Prostate gland (tissue), 2 donors: ENCODE measurements around the gene MYO5B. TPM values are rescaled to one million over a fixed set of nuclear protein-coding genes. Genes with fewer than 3 reads are reported as not detected.

Experiments used
- DNase-seq: peaks from one replicate; pipeline ENCODE4 v3.0.0-alpha.2; 2019; ENCODE audit warnings: low spot score
- H3K27ac ChIP-seq, 2 donors: fragments of 200-600 bp; sonication (generic); 2 replicates each; pipeline ENCODE4 v1.5.1; 2017 to 2019
- H3K27me3 ChIP-seq: fragments of 200-600 bp; sonication (generic); replicated peaks from 2 replicates; pipeline ENCODE4 v1.5.1; 2019; ENCODE audit not compliant: insufficient read depth
- H3K36me3 ChIP-seq, 2 donors: fragments of 200-600 bp; sonication (generic); 1 replicate in 1 of 2; 2 replicates in 1 of 2; pipeline versions ENCODE4 v1.5.1 to v1.8.1; 2017 to 2019
- H3K4me1 ChIP-seq: fragments of 200-600 bp; sonication (generic); replicated peaks from 2 replicates; pipeline ENCODE4 v1.5.1; 2019
- H3K4me3 ChIP-seq, 2 donors: fragments of 200-600 bp; sonication (generic); 2 replicates each; pipeline ENCODE4 v1.5.1; 2017 to 2019
- H3K9me3 ChIP-seq: fragments of 200-600 bp; sonication (generic); 2 replicates; pipeline ENCODE4 v1.5.1; 2017
- POLR2A ChIP-seq: fragments of 450-650 bp; IDR thresholded peaks from one replicate; pipeline ENCODE4 v1.6.1; 2016; ENCODE audit warnings: antibody characterized with exemption, mild to moderate bottlenecking
- POLR2AphosphoS5 ChIP-seq: sonication (generic); formaldehyde crosslinking; IDR thresholded peaks from one replicate; pipeline ENCODE4 v1.6.1; 2017; ENCODE audit warnings: antibody characterized with exemption
- WGBS: methylation state at CpG from one replicate; pipeline ENCODE4 v1.1.5; 2018; 5-methylcytosine and 5-hydroxymethylcytosine counted together
- intact Hi-C: fragments of 100-400 bp; cut with DNase I; formaldehyde crosslinking; loops from one replicate; pipeline ENCODE4 v1.14.2; 2022
- total RNA-seq, 2 donors: library from RNA; depleted of rRNA; stranded (reverse); fragments of >200 nt; gene quantifications; one replicate each; pipeline ENCODE4 v1.1.0, GENCODE V29; 2016
- TF ChIP-seq, protein P1 (sequence below), 4 experiments: fragments of 200-600 bp in 2 of 4; fragments of 450-650 bp in 2 of 4; sonication (generic) in 2 of 4; IDR thresholded peaks; 1 replicate in 3 of 4; 2 replicates in 1 of 4; pipeline ENCODE4 v1.5.1; 2016 to 2019; ENCODE audit warnings: antibody characterized with exemption in 4 of 4, mild to moderate bottlenecking in 2 of 4, moderate library complexity in 2 of 4

The MYO5B gene
- total RNA-seq, 2 donors from 2014 or later, result 28.5 to 31.1 TPM

DNA sequence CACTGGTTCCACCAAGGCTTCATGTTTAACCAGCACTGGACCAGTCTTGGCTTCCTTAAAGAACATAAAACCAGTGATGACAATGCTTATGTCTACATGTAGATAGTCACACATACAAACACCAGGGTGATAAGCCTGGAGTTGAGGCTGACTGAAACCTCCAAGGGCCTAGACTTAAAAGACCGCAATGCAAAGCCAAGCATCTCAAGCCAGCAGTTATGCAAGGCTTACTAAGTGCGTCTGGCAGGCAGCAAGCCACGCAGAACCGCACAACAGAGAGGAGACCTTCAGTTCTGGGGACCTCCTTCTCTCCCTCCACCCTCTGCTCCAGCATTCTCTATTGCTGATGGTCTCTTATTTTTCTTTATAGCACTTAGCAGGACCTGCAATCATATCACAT is 318.4 kb downstream of the MYO5B start:
- no peak for DNase-seq
- TF ChIP-seq, protein P1, sequence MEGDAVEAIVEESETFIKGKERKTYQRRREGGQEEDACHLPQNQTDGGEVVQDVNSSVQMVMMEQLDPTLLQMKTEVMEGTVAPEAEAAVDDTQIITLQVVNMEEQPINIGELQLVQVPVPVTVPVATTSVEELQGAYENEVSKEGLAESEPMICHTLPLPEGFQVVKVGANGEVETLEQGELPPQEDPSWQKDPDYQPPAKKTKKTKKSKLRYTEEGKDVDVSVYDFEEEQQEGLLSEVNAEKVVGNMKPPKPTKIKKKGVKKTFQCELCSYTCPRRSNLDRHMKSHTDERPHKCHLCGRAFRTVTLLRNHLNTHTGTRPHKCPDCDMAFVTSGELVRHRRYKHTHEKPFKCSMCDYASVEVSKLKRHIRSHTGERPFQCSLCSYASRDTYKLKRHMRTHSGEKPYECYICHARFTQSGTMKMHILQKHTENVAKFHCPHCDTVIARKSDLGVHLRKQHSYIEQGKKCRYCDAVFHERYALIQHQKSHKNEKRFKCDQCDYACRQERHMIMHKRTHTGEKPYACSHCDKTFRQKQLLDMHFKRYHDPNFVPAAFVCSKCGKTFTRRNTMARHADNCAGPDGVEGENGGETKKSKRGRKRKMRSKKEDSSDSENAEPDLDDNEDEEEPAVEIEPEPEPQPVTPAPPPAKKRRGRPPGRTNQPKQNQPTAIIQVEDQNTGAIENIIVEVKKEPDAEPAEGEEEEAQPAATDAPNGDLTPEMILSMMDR (IDR thresholded peaks at IDR 0.05), result no peak
- TF ChIP-seq POLR2A (no peak), POLR2AphosphoS5 (no peak)
- intact Hi-C loops, result no loop called here

GRCh38 chr18:49875783-49876182 is 319.2 kb downstream of the MYO5B start:
- 91% methylated on average over 1 of the region's 1 CpG for WGBS
- TF ChIP-seq POLR2A (no peak), POLR2AphosphoS5 (no peak)
- TF ChIP-seq, protein P1 (IDR thresholded peaks at IDR 0.05), result no peak

More for the DNA sequence above, 318.4 kb downstream of the MYO5B start:
- Histone ChIP-seq H3K4me3 (no peak overlapping the region), H3K27me3 (no peaks in the 10 kb centered on the region), H3K36me3 (no peaks in the 10 kb centered on the region), H3K27ac (no peak overlapping the region), H3K4me1 (no peaks in the 10 kb centered on the region), H3K9me3 (no peaks in the 10 kb centered on the region)
- 96% methylated on average over 4 of the region's 4 CpGs for WGBS

DNA sequence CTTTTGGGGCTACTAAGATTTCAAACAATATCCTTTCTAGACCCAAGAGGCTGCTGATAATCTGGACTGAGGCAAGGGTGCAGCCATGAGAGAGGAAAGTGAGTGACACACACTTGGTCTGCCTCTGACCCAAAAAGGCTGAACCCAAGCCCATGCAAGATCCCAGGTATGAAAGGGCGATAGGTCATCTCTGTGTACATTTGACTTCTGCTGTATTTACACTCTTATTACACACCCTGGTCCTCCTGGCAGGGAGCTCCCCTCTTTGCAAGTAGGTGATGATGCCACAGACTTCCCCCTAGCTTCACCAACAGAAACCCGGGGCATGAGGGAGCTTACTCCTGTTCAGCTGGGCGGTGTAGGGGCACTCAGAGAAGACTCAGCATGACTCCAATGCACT is 319.8 kb downstream of the MYO5B start:
- H3K9me3 ChIP-seq, result no peaks in the 10 kb centered on the region
- no peak overlapping the region for H3K27ac ChIP-seq
- H3K27me3 ChIP-seq, result no peaks in the 10 kb centered on the region
- 100% methylated on average over 3 of the region's 3 CpGs for WGBS
- TF ChIP-seq, protein P1 (IDR thresholded peaks at IDR 0.05), result no peak
- TF ChIP-seq POLR2A (no peak), POLR2AphosphoS5 (no peak)
- no peaks in the 10 kb centered on the region for H3K4me1 ChIP-seq
- H3K4me3 ChIP-seq, result no peak overlapping the region
- no peaks in the 10 kb centered on the region for H3K36me3 ChIP-seq
- intact Hi-C loops, result no loop called here
- DNase-seq, result no peak

More at GRCh38 chr18:49875783-49876182, 319.2 kb downstream of the MYO5B start:
- no peaks in the 10 kb centered on the region for H3K27me3 ChIP-seq
- H3K4me3 ChIP-seq, result no peak overlapping the region
- H3K36me3 ChIP-seq, result no peaks in the 10 kb centered on the region
- H3K9me3 ChIP-seq, result no peaks in the 10 kb centered on the region
- no peaks in the 10 kb centered on the region for H3K4me1 ChIP-seq
- intact Hi-C loops, result no loop called here
- no peak for DNase-seq
- H3K27ac ChIP-seq, result no peak overlapping the region

- Histone ChIP-seq H3K4me3 (no peak overlapping the region), H3K36me3 (no peaks in the 10 kb centered on the region), H3K27ac (no peak overlapping the region), H3K27me3 (no peaks in the 10 kb centered on the region), H3K9me3 (no peaks in the 10 kb centered on the region), H3K4me1 (no peaks in the 10 kb centered on the region)
- no peak for TF ChIP-seq POLR2AphosphoS5
- TF ChIP-seq POLR2A, result no peak
- TF ChIP-seq, protein P1 (IDR thresholded peaks at IDR 0.05), result no peak
- intact Hi-C loops, result no loop called here
- WGBS, result 77% methylated on average over 2 of the region's 2 CpGs
- DNase-seq, result no peak
These were observed 320.7 kb downstream of the MYO5B start for GRCh38 chr18:49874238-49874637.

DNA sequence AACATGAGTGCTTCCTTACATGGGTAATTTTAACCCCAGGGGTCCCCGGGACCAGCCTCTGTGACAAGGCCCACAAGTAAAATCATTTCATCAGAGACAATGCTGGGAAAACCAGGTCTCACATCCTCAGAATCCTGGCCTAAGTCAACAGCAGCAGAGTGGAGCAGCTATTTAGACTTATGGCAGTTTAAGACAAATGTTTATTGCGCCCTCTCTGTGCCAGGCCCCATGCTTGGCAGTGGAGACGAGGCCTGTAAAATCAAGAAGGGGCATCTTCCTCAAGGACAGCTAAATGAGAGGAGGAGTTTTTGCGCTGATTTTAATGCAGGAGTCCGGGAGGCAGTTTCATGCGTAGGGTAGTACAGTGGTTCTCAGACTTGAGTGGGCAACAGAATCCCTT is 325.6 kb downstream of the MYO5B start:
- H3K27me3 ChIP-seq, result no peaks in the 10 kb centered on the region
- no peaks in the 10 kb centered on the region for H3K36me3 ChIP-seq
- no peaks in the 10 kb centered on the region for H3K9me3 ChIP-seq
- WGBS, result 56% methylated on average over 6 of the region's 6 CpGs
- TF ChIP-seq POLR2AphosphoS5 (peak; percentile 57), POLR2A (no peak)
- H3K4me3 ChIP-seq, result no peak overlapping the region
- peak; percentile 52 for DNase-seq
- H3K4me1 ChIP-seq, result no peaks in the 10 kb centered on the region
- intact Hi-C loops, result no loop called here
- no peak overlapping the region for H3K27ac ChIP-seq
